ENCODE data around the gene UBC.
A peak's percentile ranks its signal among the peaks of the same experiment; 100 is the strongest.
"Not testable (repeated sequence)": the region's sequence is repeated elsewhere in the genome, so short reads cannot be mapped to it uniquely, and the experiment has no call there.

Gene UBC

DNA sequence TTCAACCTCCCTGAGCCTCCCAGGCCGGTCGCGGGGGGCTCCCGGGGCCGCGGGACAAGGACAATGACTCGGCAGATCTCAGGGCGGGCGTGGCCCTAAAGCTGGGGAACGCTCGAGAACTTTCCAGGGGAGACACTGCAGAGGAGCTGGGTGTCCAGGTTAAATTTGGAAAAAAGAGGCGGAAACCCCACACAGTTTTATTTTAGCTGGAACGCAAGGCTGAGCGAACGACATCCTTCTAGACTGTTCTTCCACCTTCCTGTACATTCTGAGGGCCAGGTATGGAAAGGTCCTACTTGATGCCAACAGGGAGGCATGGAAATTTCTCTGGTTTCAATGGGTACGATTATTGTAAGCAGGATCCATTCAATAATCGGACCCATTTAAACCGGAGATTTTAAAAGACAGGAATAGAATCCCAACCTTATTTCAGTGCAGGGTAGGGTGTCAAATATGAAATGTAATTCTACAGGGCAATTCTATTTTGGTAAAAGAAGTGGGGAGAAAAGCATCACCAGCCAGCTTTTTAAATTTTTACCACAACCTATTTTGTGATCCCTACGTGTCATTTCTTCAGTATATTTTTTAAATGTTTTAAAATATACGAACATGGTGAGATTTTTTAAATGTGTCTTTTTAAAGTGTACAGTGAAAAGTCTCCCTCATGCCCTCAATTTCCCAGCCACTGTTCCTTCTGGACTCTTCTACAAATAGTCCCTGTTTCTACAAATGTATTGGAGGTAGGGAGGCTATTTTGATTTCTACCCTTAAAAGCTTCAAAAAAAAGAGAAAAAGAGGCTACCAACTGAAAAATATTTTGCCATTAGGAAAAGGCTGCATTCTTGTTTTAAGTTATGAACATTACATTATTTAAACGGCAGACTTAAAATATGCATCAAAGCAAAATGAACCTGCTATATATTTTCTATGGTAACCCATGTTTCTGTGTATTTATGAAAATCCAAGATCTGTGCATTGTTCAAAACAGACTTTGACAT, 1.1 kb upstream of the UBC start:
- no peak for DNase-seq (ENCODE audit: low read depth in 3 of 3)

- peak; percentile 89 to 96 (median 91) for DNase-seq (ENCODE audit: low read depth in 3 of 3)
Measured at GRCh38 chr12:124913474-124914391, 717 bp downstream of the UBC start.

DNA sequence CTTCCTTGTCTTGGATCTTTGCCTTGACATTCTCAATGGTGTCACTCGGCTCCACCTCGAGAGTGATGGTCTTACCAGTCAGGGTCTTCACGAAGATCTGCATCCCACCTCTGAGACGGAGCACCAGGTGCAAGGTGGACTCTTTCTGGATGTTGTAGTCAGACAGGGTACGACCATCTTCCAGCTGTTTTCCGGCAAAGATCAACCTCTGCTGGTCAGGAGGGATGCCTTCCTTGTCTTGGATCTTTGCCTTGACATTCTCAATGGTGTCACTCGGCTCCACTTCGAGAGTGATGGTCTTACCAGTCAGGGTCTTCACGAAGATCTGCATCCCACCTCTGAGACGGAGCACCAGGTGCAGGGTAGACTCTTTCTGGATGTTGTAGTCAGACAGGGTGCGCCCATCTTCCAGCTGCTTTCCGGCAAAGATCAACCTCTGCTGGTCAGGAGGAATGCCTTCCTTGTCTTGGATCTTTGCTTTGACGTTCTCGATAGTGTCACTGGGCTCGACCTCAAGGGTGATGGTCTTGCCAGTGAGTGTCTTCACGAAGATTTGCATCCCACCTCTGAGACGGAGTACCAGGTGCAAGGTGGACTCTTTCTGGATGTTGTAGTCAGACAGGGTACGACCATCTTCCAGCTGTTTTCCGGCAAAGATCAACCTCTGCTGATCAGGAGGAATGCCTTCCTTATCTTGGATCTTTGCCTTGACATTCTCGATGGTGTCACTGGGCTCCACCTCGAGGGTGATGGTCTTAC, 1.7 kb downstream of the UBC start:
- not testable (repeated sequence) for DNase-seq (ENCODE audit: low read depth in 3 of 3)

- DNase-seq (ENCODE audit: low read depth in 3 of 3) = not testable (repeated sequence)
Measured at GRCh38 chr12:124911521-124911920, 2.9 kb downstream of the UBC start.

DNA sequence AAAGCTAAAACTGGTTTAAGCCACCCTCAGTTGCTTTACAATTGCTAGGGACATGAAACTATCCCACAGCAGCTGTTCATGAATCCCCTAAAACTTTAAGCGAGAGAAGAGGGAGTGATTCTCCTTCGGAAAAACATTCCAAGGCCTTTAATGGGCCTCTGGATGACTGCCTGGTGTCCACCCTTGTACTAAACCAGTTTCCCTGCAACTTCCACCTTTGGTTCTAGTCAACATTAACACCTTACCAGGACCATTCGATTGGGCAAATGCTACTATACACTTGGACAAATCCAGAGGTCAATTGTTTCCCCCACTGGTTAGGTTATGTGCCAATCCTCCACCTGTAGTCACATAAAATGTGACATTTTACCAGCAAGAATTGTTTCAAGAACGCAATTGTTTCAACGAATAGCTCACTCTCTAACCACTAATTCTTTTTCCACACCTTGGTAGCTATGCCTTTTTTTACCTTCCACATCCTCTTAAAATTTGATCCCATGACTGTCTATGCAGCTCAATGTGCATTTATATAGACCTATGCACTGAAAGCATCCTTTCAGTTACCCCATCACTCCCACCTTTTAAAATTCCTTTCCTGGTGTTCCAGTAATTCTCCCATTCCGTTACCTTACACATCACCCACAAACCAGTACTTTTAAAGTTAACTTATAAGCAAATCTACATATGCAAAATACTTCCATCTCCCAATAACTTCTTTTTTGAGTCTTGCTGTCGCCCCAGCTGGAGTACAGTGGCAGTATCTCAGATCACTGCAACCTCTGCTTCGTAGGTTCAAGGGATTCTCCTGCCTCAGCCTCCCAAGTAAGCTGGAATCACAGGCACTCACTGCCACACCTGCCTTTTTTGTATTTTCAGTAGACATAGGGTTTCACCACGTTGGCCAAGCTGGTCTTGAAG, 3.6 kb downstream of the UBC start:
- no peak for DNase-seq (ENCODE audit: low read depth in 3 of 3)

DNA sequence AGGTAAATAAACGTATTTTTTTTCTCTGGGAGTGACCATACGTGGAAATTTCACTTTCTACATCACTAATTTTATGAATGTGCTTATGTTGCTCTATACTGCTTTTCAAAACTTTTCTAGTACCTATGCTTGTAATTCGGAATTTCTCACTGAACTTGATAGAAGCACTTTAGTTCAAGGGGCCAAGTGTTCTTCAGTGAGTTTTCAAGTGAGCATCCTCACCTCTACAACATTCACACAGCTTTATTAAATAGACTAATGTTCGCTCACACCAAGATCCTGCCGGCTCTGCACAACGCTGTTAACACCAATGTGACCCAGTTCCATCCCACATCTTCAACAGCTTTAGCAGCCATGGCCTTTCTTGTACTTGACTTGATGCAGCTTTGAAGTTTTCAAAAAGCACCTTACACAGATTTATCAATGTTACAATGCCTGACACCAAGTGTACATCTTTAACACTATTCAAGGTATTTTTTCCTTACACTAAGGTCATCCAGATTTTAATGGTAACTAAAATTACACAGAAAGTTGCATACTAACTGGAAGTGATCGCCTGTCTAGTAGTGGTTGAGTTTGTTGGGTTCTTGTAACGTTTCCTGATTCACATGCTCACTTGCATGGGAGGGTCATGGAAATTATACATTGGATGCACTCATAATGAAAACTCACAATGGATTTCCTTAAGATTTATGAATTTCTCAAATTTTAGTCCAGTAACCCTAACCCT, 4.5 kb downstream of the UBC start:
- DNase-seq (ENCODE audit: low read depth in 3 of 3) = no peak

DNA sequence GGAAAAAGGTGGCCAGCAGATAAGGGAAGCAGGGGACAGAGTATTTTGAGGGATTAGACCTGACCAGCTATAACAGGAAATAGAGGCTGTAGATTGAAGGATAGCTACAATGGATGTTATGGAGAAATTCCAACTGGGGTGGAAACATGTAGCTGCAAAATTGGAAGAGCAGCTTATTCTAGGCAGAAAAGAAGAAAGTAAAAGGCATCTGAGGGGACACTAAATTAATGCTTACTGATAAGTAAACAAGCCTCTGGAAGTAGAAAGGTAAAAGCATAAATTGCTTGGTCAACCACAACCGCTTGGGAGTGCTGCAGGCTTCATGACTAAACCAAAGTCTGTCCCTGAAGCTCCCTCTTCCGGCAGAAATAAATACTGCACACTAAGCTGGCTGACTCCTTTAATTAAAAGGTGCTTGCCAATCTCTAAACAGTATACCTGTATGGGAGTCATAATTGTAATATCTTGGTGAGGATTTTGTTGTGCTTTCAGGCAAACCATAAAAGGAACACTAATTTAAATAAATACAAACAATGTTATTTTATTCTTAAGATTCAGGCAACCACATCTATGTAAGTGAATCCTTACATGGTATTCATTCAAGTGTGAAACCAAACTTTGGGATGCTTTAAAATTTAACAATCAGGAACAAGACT, 7.7 kb downstream of the UBC start:
- DNase-seq (ENCODE audit: low read depth in 3 of 3) = peak; percentile 73 to 93 (median 79)

- DNase-seq (ENCODE audit: low read depth in 3 of 3) = no peak
Measured at GRCh38 chr12:124904306-124905098, 9.9 kb downstream of the UBC start.

- DNase-seq (ENCODE audit: low read depth in 3 of 3) = no peak
Measured at GRCh38 chr12:124902916-124903315, 11.5 kb downstream of the UBC start.

DNA sequence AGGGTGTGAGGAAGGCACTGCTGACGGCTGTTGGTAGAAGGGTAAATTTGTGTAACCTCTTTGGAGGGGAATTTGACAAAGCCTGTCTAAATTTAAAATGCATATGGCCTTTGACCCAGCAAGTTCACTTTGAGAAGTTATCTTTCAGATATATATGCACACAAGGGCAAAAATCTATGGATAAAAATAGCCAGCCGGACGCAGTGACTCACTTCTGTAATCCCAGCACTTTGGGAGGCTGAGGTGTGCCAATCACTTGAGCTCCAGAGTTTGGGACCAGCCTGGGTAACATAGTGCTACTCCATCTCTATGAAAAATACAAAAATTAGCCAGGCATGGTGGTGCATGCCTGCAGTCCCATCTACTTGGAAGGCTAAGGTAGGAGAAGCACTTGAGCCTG, 13.4 kb downstream of the UBC start:
- no peak for DNase-seq (ENCODE audit: low read depth in 3 of 3)

DNA sequence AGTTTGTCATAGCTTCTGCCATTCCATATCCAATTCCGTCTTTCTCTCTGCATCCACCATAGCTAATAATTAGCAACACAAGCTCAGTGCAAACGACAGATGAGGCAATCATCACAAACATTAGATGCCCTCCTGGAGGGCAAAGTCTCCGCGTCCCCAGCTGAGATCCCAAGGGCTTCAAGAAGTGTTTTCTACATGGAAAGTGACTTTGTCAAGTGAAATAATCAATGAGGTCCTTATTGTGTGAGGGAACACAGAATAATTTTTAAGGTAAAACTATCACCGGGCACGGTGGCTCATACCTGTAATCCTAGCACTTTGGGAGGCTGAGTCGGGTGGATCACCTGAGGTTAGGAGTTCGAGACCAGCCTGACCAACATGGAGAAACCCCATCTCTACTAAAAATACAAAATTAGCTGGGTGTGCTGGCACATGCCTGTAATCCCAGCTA, 14.1 kb downstream of the UBC start:
- not testable (repeated sequence) for DNase-seq (ENCODE audit: low read depth in 3 of 3)

GRCh38 chr12:124898923-124899294, 15.5 kb downstream of the UBC start:
- DNase-seq (ENCODE audit: low read depth in 3 of 3) = no peak

- peak in 2 of 3 experiments; percentile 28 to 65 for DNase-seq (ENCODE audit: low read depth in 3 of 3)
Measured at GRCh38 chr12:124898200-124898922, 16.1 kb downstream of the UBC start.

- no peak for DNase-seq (ENCODE audit: low read depth in 3 of 3)
Measured at GRCh38 chr12:124896461-124896860, 18.0 kb downstream of the UBC start.

- no peak for DNase-seq (ENCODE audit: low read depth in 3 of 3)
Measured at GRCh38 chr12:124893792-124894516, 20.5 kb downstream of the UBC start.

DNA sequence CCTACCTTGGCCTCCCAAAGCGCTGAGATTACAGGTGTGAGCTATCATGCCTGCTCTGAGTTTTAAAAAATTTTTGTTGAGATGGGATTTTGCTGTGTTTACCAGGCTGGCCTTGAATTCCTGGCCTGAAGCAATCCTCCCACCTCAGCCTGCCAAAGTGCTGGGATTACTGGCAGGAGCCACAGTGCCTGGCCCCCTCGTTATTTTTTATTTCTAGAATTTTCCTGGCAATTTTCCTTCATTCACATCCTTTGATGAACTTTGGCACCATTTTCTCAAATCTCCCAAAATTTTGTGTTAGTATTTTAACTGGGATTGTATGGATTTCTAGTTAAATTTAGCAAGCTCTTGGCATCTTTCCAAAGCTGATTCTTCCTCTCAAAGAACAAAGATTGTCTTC, 26.2 kb downstream of the UBC start:
- no peak for DNase-seq (ENCODE audit: low read depth in 3 of 3)

GRCh38 chr12:124887766-124888165, 26.7 kb downstream of the UBC start:
- DNase-seq (ENCODE audit: low read depth in 3 of 3) = not testable (repeated sequence)

Data from stimulated activated CD4-positive, alpha-beta T cell treated with anti-CD3 and anti-CD28 coated beads, TNF-alpha, amount 100 ng/mL, for 24 hours (primary cell).